T-helper 2 cell treated with Interferon-gamma antibody and Interleukin-4, amounts not matched to agents 100 ng/mL and 5 ng/mL, for 36 hours (primary cell): ENCODE measurements around the gene ADM. TPM values are rescaled to one million over a fixed set of nuclear protein-coding genes. Genes with fewer than 3 reads are reported as not detected.

Experiments used
- intact Hi-C: fragments of 100-400 bp; cut with micrococcal nuclease; formaldehyde crosslinking; loops from one replicate; pipeline ENCODE4 v1.15.1; 2023
- total RNA-seq: library from RNA; stranded (reverse); gene quantifications from 2 replicates; pipeline ENCODE4 v1.2.3, GENCODE V29; 2022

Gene ADM
- total RNA-seq, 1 donor from 2014 or later, result 0.61 TPM

DNA sequence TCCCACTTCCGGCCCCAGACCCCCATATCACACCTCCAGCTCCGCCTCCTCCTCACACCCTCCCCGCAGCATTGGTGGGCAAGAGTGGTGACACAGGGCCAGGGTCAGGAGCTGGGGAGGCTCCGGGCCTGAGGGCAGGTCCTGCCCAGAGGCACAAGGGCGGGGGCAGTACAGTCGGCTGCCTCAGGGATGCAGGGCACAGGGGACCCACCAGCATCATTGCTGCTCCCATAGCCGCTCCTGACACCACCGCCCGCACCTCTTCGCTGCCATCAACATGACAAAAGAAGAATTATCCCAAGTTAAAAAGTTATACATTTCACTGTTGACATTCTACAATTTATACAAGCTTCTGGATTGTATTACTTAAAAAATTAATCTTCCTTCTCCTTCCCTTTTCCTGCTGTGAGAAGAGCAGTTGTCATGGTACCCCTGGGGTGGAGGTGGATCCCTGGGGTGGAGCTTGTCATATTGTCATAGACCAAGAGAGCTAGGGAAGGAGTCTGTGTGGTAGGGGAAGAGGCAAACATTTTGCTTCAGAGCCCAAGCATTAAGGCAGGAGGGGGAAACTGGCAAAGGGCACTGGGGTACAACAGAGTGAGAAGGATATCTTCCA, 15.0 kb upstream of the ADM start:
- intact Hi-C loops, result no loop called here

DNA sequence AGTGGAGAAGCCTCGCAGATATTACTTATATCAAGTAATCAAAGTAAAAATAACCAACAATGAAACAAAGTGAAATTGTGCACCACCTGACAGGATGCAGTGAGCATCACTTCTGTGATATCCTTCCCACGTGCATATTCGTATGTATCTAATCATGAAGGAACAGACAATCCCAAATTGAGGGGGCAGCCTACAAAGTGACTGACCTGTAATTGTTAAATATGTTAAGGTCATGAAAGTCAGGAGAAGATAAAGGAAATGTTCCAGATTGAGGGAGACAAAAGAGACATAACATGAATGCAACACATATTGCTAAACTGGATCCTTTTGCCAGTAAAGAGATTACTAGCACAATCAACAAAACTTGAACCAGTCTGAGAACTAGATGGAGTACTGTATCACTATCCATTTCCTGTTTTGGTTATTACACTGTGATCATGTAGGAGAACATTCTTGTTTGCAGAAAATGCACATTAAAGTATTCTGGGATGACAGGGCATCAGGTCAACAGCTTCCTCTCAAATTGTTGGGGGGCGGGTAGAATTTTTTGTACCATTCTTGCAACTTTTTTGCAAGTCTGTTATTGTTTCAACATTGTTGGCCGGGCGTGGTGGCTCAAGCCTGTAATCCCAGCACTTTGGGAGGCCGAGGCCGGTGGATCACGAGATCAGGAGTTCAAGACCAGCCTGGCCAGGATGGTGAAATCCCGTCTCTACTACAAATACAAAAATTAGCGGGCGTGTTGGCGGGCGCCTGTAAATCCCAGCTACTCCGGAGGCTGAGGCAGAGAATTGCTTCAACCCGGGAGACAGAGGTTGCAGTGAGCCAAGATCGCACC, 12.9 kb upstream of the ADM start:
- intact Hi-C loops, result no loop called here

DNA sequence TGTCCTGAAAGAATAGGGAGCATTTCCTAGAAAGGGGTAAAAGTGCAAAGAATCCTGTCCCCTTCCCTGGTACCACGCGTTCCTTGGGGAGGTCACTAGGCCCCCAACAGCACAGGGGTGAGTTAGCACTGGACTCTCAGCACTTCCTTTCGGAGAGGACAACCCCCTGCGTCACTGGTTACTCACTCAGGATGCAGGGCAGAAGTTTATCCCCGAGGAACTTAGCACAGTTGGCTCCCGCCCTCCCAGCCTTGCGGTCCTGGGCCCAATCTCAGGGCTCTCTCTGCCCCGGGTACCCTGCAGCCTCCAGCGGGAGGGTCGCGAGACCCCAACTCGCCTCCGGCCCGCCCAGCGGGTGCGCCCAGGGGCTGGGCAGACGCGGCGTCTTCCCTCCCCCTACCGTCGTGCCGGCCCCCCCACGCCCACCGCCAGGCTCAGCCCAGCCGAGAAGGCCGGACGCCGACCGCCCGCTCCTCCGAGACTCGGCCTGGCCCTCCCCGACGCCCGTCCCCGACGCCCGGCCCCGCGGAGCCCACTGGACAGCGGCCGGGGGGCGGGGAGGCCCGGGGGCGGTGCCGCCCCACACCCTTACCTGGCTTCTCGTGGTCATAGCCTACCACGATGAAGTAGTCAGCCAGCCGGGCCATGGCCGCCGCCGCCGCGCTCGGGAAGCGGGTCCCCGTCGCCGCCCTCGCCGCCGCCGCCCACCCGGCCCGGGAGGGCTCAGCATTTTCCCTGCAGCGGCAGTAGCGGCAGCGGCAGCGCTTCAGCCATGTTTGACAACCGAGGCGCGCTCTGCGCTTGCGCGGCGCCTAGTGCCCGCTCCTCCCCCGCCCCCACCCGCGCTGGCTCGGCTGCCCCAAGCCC, 11.2 kb upstream of the ADM start, which contains the start of gene SBF2:
SBF2 (minus strand) TSS at position 797 of the 867 bp plus-strand sequence; CDS start at position 647, 150 bp downstream.
- intact Hi-C loops, result loop anchor here (1.0 kb wide), 1 partner anchor 10 kb away; no protein-coding TSS in a partner anchor

DNA sequence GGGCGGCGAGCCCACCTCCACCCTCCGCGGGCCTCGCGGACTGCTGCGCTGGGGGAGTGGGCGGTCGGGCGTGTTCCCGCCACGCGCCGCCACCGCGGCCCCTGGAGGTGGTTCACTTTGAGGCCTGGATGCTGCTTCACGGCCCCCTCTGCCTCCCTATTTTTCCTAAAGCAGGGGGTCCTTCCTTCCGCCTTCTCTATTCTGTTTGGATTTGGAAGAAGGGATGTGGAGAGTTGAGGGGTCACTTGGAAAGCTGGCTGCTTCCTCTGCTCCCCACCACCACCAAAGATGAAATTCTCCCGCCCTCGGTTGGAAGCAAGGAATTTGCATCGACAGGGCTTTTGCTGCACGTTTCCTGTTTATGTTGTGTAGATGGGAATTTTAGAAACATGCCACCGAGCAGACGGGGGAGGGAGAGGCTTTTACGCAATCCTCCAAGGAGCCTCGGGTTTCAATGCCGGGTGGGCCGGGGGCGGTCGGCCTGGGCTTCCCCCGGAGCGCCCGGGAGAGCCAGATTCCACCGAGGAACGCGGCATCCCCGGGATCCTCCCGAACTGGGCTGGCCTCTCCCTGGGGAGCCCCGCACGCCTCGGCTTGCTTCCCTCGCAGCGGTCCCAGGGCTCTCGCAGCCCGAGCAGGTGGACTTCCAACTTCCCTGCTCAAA, 10.5 kb upstream of the ADM start:
- intact Hi-C loops, result loop anchor here (1.0 kb wide), 1 partner anchor 9 kb away; no protein-coding TSS in a partner anchor

DNA sequence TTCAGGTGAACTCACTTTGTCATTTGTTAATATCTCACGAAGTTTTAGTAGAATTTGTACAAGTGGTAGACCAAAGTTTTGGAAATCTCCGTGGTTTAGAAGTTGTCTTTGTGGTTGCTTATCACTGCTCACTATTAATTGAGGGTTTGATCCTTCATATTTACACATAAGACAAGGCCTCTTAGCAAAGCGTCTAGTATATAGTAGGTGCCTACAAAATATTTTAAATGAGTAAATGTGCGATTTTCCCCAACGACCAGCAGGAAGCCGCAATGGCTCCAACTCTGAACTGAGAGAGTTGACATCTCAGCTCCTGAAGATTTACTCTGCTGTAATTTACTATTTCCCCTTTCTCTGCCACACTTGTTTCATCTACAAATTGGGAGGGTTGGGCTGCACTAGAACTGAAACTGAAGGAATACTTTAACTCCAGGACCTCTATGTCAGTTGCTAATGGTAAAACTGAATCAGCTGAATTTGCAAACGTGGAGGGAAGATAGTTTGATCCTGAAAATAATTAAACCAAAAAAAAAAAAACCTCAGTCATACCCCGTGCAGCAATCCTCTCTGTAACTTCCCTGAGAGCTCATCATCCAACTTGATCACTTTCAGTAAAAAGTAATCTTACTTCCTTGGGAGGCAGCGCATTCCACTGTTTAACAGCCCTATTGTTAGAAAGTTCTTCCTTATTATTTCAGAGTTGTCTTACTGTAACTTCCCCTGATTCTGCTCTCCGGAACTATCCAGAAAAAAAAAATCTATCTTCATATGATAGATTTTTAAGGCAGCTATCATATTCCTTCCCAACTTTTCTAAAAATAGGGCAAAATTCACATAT, 9.6 kb upstream of the ADM start:
- intact Hi-C loops, result loop anchor here (5.0 kb wide), 1 partner anchor 833 kb away; the partner anchor contains the start of gene ZNF143

DNA sequence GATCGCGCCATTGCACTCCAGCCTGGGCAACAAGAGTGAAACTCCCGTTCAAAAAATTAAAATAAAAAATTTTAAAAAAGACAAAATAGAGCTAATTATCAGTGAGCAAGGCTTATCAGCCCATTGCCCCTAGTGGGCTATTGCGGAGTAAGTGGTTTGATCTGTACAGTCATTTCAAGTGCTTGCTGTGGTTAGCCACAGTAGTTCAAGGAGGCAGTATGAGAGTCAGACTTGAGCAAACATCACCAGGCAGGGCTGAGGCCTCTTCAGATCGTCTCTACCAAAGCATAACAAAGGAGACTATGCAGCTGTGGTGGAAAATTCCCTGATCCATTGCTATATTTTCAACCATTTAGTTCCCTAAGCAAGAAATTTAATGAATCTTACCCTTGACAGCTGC, 6.5 kb upstream of the ADM start:
- intact Hi-C loops, result loop anchor here (1.0 to 5.0 kb wide), 2 partner anchors 9 to 836 kb away; partner anchors contain the start of gene ZNF143

DNA sequence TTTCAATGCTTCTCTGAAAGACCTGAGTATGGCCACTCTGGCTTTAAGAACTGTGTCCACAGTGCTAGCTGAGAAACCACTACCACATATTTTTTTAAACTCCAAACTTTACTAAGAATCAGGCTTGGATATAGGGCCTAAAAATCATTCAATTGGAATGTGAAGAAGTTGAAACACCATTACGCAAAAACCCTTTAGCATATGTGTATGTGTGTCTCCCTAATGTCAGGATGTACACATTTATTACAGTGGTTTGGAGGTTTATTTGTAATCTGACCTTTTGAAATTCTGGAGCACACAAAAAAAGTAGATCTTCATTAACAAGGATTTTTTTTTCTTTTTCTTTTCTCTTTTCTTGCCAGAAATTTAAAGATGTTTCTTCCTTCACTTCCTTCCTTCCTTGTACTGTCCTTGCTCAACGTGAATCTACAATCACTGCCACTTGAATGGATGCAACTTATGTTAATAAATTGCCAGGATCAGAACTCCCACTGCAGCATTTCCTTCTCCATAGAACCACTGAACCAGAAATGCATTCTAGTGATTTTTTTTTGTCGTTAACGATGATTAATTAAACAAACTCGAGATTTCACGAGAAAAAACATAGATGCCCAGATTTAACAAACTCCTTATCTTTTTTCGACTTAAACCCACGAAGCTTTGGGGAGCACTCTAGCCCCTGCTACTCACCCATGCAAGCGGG, 3.1 kb upstream of the ADM start:
- intact Hi-C loops, result loop anchor here (2.0 to 10.0 kb wide), 3 partner anchors 443 to 1037 kb away; partner anchors contain the start of genes DENND5A and EIF4G2

DNA sequence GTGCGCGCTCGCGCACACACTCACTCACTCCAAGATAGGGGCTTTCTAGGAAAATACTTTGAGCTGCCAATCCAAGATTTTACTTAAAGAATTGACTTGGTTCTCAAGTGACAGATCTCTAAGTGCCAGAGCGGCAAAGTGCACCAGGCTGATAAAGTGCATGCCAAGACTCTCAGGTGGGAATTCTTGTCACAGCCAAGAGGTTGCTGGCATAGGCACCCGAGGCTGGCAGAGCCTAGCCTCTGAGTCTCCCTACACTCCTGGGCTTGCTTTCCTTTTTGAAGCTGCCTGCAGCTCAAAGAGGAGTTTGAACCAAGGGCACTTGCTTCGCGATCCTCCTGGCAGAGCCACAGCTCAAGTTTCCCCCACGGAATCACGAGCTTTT, 2.5 kb upstream of the ADM start:
- intact Hi-C loops, result loop anchor here (2.0 to 10.0 kb wide), 3 partner anchors 442 to 1038 kb away; partner anchors contain the start of genes DENND5A and EIF4G2

DNA sequence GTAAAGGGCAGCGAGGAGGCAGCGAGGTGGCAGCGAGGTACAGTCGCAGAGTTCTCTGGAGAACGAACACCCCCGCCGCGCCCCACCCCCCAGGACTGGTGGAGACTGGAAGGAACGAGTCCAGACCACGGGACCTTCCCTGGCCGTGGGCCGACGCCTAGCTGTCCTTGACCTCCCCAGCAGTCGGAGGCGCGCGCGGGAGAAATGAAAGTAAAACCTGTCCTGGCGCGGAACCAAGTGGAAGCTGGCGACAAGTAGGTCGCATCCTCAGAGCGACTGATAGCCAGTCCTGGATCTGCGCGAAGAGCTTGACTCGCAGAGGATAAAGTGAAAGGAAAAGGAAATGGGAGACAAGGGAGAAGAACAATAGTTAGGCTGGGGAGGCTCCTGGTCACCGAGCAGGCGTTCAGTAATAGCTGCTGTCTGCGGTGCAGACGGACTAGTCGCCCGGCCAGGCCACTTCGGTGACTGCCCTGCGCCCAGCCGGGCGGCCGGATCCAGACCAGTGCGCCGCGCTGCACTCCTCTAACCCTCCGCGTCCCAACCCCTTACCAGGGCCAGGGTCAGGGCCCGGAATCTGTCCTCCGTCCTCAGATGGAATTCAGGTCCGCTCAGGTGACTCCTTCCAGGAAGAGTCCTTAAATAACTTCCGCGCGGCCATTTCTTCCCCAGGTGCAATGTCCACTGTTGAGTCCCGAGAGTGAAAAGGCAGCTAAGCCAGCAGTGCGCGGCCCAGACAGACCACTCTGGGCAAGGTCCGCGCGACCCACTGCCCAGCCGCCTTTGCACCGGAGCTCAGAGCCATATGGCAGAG, 1.9 kb upstream of the ADM start:
- intact Hi-C loops, result loop anchor here (1.0 to 10.0 kb wide), 4 partner anchors 9 to 1038 kb away; partner anchors contain the start of genes DENND5A, EIF4G2 and SBF2

DNA sequence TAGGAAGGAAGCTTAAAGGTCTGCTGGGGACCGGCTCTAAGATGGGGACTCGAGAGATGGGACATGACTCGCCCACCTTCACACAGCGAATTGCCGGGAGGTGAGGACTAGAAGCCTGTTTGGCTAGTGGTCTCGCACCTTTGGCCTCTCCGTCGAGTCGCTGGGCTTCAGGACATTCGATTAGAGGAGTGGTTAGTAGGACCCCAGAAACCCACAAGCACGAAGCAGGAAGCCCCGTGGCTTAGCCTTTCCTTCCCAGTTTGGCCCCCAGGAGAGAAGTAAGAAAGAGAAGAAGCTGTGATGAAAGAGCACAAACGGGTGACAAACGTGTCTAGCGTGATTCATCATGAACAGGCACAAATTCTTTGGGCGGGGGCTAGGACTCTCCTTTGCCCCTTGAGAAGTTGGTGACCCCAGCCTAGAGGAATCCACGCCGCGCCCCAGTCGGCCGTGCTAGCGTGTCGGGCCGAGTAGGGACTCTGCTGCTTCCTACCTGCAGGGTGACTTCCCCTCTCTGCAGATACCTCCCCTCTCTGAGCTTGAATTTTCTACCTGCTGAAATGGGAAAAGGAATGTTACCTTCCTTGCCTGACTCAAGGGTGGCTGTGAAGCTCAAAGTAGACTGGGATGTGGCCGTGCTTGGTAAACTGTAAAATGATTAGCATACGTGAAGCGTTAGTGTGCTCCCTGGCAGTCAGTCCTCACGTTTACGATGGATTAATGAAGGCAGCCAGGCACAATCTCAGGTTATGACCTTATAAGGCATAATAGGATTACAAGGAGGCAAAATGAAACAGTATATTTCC, 1.1 kb upstream of the ADM start:
- intact Hi-C loops, result loop anchor here (1.0 to 10.0 kb wide), 4 partner anchors 9 to 1039 kb away; partner anchors contain the start of genes DENND5A, EIF4G2 and SBF2

DNA sequence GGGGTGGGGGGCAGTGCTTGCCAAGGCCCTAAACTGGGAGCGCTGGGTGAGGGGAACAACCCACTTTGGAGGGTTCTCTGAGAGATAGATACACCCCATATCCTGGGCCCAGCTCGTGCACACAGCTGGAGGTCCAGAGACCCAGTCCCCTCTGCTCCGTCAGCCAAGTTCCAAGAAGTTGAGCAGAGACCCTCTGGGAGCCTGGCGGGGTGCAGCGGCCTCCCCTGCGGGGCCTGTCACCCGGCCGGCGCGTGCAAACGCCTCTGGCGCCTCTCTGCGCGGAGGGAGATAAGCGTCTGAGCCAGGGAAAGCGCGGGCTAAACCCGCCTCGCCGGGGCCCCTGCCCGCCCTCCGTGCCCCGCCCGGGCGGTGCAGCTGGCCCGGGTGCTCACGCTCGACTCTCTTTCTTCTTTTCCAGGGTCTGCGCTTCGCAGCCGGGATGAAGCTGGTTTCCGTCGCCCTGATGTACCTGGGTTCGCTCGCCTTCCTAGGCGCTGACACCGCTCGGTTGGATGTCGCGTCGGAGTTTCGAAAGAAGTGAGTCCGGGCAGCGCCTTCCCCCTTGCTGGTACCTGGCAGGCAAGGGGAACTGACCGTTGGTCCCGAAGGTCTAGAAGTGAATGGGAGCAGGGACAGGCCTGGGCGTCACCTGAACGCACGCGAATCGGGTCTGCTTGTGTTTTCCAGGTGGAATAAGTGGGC, 540 bp downstream of the ADM start:
- intact Hi-C loops, result loop anchor here (5.0 to 10.0 kb wide), 7 partner anchors 152 to 1041 kb away; partner anchors contain the start of genes AMPD3, DENND5A and RNF141

DNA sequence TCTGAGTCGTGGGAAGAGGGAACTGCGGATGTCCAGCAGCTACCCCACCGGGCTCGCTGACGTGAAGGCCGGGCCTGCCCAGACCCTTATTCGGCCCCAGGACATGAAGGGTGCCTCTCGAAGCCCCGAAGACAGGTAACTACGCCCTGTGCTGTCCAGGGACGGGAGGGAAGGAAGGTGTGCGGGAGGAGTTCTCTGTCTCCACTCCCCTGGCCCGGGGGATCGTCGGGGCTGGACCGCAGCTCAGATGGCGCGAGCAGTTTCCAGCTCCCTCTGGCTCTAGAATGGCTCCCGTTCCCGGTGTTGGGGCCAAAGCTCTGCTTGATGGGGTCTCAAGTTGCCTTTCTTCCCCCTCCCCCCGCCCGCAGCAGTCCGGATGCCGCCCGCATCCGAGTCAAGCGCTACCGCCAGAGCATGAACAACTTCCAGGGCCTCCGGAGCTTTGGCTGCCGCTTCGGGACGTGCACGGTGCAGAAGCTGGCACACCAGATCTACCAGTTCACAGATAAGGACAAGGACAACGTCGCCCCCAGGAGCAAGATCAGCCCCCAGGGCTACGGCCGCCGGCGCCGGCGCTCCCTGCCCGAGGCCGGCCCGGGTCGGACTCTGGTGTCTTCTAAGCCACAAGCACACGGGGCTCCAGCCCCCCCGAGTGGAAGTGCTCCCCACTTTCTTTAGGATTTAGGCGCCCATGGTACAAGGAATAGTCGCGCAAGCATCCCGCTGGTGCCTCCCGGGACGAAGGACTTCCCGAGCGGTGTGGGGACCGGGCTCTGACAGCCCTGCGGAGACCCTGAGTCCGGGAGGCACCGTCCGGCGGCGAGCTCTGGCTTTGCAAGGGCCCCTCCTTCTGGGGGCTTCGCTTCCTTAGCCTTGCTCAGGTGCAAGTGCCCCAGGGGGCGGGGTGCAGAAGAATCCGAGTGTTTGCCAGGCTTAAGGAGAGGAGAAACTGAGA, 1.4 kb downstream of the ADM start:
- intact Hi-C loops, result loop anchor here (5.0 to 10.0 kb wide), 7 partner anchors 151 to 1041 kb away; partner anchors contain the start of genes AMPD3, DENND5A and RNF141

DNA sequence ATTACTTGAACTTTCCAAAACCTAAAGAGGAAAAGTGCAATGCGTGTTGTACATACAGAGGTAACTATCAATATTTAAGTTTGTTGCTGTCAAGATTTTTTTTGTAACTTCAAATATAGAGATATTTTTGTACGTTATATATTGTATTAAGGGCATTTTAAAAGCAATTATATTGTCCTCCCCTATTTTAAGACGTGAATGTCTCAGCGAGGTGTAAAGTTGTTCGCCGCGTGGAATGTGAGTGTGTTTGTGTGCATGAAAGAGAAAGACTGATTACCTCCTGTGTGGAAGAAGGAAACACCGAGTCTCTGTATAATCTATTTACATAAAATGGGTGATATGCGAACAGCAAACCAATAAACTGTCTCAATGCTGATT, 2.1 kb downstream of the ADM start:
- intact Hi-C loops, result loop anchor here (1.0 to 10.0 kb wide), 9 partner anchors 9 to 1042 kb away; partner anchors contain the start of genes AMPD3, DENND5A and RNF141

DNA sequence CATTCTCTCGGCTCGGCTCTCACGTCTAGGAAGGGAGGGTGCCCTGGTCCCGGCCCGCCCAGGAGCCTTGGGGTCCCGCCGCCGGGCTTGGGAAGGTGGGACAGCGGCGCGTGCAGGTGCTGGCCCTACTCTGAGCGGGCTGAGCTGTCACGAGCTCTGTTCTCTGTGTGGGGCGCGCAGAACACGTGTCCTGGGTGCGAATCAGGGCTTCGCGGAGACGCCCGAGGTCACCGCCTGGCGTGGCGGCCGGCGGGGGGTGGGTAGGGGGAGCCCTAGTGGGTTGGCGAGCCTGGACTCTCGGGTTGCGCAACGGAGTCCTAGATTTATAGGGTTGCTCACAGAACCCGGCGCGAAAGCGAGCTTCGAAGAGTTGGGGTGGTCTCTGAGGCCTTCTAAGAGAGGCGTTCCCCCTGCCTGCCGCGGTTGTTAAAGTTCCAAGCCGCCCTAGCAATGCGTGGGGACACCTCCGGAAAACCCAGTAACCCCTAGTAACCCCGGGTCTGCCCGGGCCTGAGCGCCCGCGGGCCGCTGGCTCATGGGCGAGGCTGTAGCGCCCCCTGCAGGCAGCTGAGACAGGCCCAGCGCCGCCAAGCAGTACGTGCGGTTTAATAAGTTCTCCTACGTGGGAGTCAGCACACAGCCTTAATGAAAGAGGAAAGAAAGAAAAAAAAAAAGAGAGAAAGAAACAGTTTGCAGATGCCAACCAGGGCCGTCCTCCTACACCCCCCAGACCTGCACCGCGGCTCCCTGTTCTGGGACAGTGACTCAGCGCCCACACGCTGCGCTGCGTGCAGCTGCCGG, 2.7 kb downstream of the ADM start:
- intact Hi-C loops, result loop anchor here (1.0 to 10.0 kb wide), 11 partner anchors 9 to 1043 kb away; partner anchors contain the start of genes AMPD3, DENND5A and RNF141
